ENCODE measurements around the gene TMEM92.

TMEM92 gene

DNA sequence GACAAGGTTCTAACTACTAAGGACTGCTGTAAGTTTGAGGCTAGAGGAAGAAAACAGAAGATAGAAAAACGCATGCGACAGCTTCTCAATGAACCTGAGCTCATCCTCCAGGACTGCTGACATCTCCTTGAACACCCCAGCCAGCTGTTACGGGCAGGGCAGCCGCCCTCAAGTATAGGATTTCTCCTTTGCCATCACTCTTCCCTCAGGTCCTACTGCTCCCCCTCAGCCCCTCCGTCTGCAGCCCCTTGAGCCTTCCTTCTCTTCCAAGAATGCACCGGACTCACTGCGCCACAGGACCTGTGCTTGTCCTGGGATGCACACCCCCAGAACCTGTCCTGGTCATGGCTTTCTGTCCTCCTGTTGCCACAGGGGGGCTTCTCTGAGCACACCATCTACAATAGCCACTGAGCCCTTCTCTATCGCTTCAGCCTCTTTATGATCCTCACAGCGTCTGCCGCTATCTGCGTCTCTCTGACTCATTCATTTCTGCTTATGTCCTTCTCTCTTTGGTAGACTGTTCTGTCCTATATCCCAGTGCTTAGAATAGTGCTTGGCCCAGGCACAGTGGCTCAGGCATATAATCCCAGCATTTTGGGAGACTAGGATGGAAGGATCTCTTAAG is 56.0 kb downstream of the TMEM92 start:
- DNase-seq = no peak

All from NCI-H2107 (cell line).